ENCODE data around the gene TAS2R60. TPM values are rescaled to one million over a fixed set of nuclear protein-coding genes. Genes with fewer than 3 reads are reported as not detected.

The TAS2R60 gene
- total RNA-seq, 4 donors from 2014 or later, result 0.34 TPM; not detected in 3

- Histone ChIP-seq H3K36me3 (no peaks in the 10 kb centered on the region), H3K27ac (replicated peaks in 1 of 4) (no peak overlapping the region), H3K27me3 (no peaks in the 10 kb centered on the region), H3K4me3 (no peak overlapping the region), H3K9me3 (no peaks in the 10 kb centered on the region), H3K4me1 (no peaks in the 10 kb centered on the region)
- no peak for DNase-seq (ENCODE audit: extremely low spot score)
- intact Hi-C loops (cut with DNase I), result no loop called here
- 73% methylated on average over 3 of the region's 3 CpGs for WGBS
- no peak for TF ChIP-seq POLR2A (IDR thresholded peaks at IDR 0.05; ENCODE audit: low read depth)
- no peak for TF ChIP-seq POLR2AphosphoS5 (IDR thresholded peaks at IDR 0.05)
- no peak for TF ChIP-seq CTCF (IDR thresholded peaks at IDR 0.05)
- no peak for TF ChIP-seq EP300 (IDR thresholded peaks at IDR 0.05)
Observed at GRCh38 chr7:143458681-143459080, 15.4 kb downstream of the TAS2R60 start.

- H3K9me3 ChIP-seq, result no peaks in the 10 kb centered on the region
- no peak for DNase-seq (ENCODE audit: extremely low spot score)
- H3K27me3 ChIP-seq, result no peaks in the 10 kb centered on the region
- no peak overlapping the region for H3K27ac ChIP-seq (replicated peaks in 1 of 4)
- intact Hi-C loops (cut with DNase I), result no loop called here
- no peaks in the 10 kb centered on the region for H3K36me3 ChIP-seq
- H3K4me1 ChIP-seq, result no peaks in the 10 kb centered on the region
- 81% methylated on average over 1 of the region's 1 CpG for WGBS
- no peak overlapping the region for H3K4me3 ChIP-seq
- TF ChIP-seq CTCF (IDR thresholded peaks at IDR 0.05) (no peak), POLR2AphosphoS5 (IDR thresholded peaks at IDR 0.05) (no peak), POLR2A (IDR thresholded peaks at IDR 0.05; ENCODE audit: low read depth) (no peak), EP300 (IDR thresholded peaks at IDR 0.05) (no peak)
Observed at GRCh38 chr7:143459359-143459758, 16.1 kb downstream of the TAS2R60 start.

- H3K27me3 ChIP-seq, result no peaks in the 10 kb centered on the region
- H3K27ac ChIP-seq (replicated peaks in 1 of 4), result no peak overlapping the region
- no peaks in the 10 kb centered on the region for H3K36me3 ChIP-seq
- H3K4me1 ChIP-seq, result no peaks in the 10 kb centered on the region
- H3K9me3 ChIP-seq, result no peaks in the 10 kb centered on the region
- WGBS, result 82% methylated on average over 4 of the region's 4 CpGs
- no peak for DNase-seq (ENCODE audit: extremely low spot score)
- no peak for TF ChIP-seq POLR2A (IDR thresholded peaks at IDR 0.05; ENCODE audit: low read depth)
- TF ChIP-seq CTCF (IDR thresholded peaks at IDR 0.05), result no peak
- TF ChIP-seq EP300 (IDR thresholded peaks at IDR 0.05), result no peak
- TF ChIP-seq POLR2AphosphoS5 (IDR thresholded peaks at IDR 0.05), result no peak
- intact Hi-C loops (cut with DNase I), result no loop called here
- no peak overlapping the region for H3K4me3 ChIP-seq
Observed at GRCh38 chr7:143460271-143460979, 17.2 kb downstream of the TAS2R60 start.

GRCh38 chr7:143462045-143462444, 18.8 kb downstream of the TAS2R60 start:
- Histone ChIP-seq H3K4me3 (no peak overlapping the region), H3K27ac (replicated peaks in 1 of 4) (no peak overlapping the region), H3K36me3 (no peaks in the 10 kb centered on the region), H3K4me1 (no peaks in the 10 kb centered on the region), H3K9me3 (no peaks in the 10 kb centered on the region), H3K27me3 (no peaks in the 10 kb centered on the region)
- WGBS, result 84% methylated on average over 3 of the region's 3 CpGs
- DNase-seq (ENCODE audit: extremely low spot score), result no peak
- TF ChIP-seq EP300 (IDR thresholded peaks at IDR 0.05) (no peak), POLR2A (IDR thresholded peaks at IDR 0.05; ENCODE audit: low read depth) (no peak), POLR2AphosphoS5 (IDR thresholded peaks at IDR 0.05) (no peak), CTCF (IDR thresholded peaks at IDR 0.05) (no peak)
- intact Hi-C loops (cut with DNase I), result no loop called here

- no peak for DNase-seq (ENCODE audit: extremely low spot score)
Observed at GRCh38 chr7:143463556-143463955, 20.3 kb downstream of the TAS2R60 start.

More at GRCh38 chr7:143463556-143463955, 20.3 kb downstream of the TAS2R60 start:
- Histone ChIP-seq H3K27ac (replicated peaks in 1 of 4) (no peak overlapping the region), H3K9me3 (no peaks in the 10 kb centered on the region), H3K4me3 (no peak overlapping the region), H3K27me3 (no peaks in the 10 kb centered on the region), H3K4me1 (no peaks in the 10 kb centered on the region), H3K36me3 (no peaks in the 10 kb centered on the region)
- TF ChIP-seq EP300 (IDR thresholded peaks at IDR 0.05), result no peak
- TF ChIP-seq POLR2AphosphoS5 (IDR thresholded peaks at IDR 0.05), result no peak
- TF ChIP-seq CTCF (IDR thresholded peaks at IDR 0.05), result no peak
- TF ChIP-seq POLR2A (IDR thresholded peaks at IDR 0.05; ENCODE audit: low read depth), result no peak
- intact Hi-C loops (cut with DNase I), result no loop called here

All from esophagus muscularis mucosa (tissue), 4 donors.